Fibroblast of lung (primary cell): ENCODE results near the gene DEPDC1B.

Experiments used
- CTCF ChIP-seq, 2 donors: IDR thresholded peaks in 1 of 2; conservative IDR thresholded peaks in 1 of 2; 1 replicate in 1 of 2; 2 replicates in 1 of 2; pipeline ENCODE4 v1.5.1; 2011 to 2012; ENCODE audit warnings: low read length in 2 of 2, control low read depth in 1 of 2, inconsistent platforms in 1 of 2, low read depth in 1 of 2, mild to moderate bottlenecking in 1 of 2
- EZH2 ChIP-seq: IDR thresholded peaks from 2 replicates; pipeline ENCODE4 v1.5.1; 2012; ENCODE audit warnings: low read length, control low read depth, mild to moderate bottlenecking; ENCODE audit errors: missing control alignments

GRCh38 chr5:60584304-60584703 lies 115.7 kb downstream of the DEPDC1B start:
- TF ChIP-seq CTCF (conservative IDR thresholded peaks at IDR 0.05 in 1 of 2, IDR thresholded peaks at IDR 0.05 in 1 of 2; ENCODE audit: low read depth in 1 of 2, low read length in 2 of 2), result no peak
- no peak for TF ChIP-seq EZH2
